LNCaP clone FGC (cell line): ENCODE data around the gene CTSH.

ENCODE experiments used
- DNase-seq: peaks from one replicate; pipeline ENCODE4 v3.0.0-alpha.2; 2011; ENCODE audit warnings: low read depth
- H3K4me3 ChIP-seq: 2 replicates; pipeline ENCODE4 v1.5.1; 2011; ENCODE audit warnings: mild to moderate bottlenecking, low read depth, low read length, control low read depth
- TF ChIP-seq, protein P1 (sequence below): IDR thresholded peaks from 2 replicates; pipeline ENCODE4 v1.5.1; 2012; ENCODE audit warnings: mild to moderate bottlenecking; ENCODE audit not compliant: control insufficient read depth, insufficient read depth; ENCODE audit errors: extremely low read depth

Gene CTSH

DNA sequence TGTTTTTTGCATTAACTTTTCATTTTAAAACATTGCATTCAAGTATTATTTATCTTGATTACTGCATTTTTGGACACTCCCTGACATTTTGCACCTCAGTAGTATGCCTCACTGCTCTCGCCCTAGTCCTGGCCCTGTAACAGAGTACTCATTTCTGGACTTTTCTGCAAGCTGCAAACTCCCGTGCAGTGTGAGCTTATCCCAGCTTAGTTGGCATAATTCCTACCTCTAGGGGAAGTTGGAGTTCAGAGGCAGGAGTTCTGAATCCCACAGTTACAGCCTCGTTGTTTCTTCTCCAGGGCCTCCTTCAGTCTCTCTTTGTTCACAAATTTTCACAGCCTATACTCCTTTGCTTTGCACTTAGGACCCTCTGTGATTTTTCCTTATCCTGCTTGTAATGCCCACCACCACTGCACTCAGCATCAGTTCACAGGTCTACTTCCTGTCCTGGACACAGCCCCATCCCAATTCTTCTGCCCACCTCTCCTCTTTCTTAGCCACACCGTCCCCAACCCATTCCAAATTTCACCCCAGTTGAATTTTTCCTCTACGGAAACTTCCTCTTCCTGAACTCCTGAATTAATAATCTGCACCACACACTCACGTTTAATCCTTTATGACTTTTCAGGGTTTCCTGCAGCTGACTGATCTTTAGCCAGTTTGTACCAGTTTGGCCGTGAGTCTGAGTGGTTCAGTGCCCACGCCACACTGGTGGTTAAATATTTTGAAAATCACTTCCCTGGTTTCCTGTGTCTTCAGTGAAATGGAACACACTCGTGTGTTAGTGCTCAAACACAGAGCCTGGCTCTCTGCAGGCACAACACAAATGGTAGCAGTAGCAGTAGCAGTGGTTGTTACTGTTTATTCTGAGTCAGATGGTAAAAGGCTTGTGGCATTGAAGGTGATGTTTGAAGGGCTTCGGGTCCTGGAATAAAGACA is 6.3 kb upstream of the CTSH start:
- DNase-seq = no peak
- no peak overlapping the region for H3K4me3 ChIP-seq
- TF ChIP-seq, protein P1, sequence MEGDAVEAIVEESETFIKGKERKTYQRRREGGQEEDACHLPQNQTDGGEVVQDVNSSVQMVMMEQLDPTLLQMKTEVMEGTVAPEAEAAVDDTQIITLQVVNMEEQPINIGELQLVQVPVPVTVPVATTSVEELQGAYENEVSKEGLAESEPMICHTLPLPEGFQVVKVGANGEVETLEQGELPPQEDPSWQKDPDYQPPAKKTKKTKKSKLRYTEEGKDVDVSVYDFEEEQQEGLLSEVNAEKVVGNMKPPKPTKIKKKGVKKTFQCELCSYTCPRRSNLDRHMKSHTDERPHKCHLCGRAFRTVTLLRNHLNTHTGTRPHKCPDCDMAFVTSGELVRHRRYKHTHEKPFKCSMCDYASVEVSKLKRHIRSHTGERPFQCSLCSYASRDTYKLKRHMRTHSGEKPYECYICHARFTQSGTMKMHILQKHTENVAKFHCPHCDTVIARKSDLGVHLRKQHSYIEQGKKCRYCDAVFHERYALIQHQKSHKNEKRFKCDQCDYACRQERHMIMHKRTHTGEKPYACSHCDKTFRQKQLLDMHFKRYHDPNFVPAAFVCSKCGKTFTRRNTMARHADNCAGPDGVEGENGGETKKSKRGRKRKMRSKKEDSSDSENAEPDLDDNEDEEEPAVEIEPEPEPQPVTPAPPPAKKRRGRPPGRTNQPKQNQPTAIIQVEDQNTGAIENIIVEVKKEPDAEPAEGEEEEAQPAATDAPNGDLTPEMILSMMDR = no peak

DNA sequence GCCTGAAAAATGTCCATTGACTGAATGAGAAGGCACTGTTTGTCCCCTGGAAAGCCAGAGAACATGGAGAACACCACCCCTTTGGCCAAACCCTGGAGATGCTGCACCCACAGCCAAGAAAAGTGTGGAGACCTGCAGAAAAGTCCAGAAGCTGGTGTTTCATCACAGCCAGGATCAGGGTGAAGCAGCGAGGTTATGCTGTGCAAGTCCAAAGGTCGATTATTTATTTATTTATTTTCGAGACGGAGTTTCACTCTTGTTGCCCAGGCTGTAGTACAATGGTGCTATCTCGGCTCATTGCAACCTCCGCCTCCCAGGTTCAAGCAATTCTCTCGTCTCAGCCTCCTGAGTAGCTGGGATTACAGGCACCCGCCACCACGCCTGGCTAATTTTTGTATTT is 5.5 kb upstream of the CTSH start:
- H3K4me3 ChIP-seq = no peak overlapping the region
- DNase-seq = no peak
- TF ChIP-seq, protein P1 = no peak

DNA sequence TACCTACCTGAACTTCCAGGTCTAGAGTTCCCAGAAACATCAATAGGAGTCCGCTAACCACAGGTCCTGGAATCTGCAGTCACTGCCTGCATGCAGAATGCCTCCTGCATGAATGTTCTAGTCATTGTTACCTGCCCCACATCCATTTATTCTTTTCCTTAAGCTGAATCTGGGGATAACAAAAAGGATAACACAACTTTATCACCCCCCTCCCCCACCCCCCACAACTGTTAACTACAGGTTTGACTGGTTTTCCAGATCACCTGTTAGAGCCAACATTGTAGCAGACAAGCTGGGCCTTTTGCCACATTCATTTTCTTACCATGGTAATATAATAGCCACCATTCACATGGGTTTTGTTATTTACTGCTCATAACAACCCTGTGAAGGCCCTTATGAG is 4.6 kb upstream of the CTSH start:
- TF ChIP-seq, protein P1 = no peak
- DNase-seq = peak; percentile 81
- no peak overlapping the region for H3K4me3 ChIP-seq

DNA sequence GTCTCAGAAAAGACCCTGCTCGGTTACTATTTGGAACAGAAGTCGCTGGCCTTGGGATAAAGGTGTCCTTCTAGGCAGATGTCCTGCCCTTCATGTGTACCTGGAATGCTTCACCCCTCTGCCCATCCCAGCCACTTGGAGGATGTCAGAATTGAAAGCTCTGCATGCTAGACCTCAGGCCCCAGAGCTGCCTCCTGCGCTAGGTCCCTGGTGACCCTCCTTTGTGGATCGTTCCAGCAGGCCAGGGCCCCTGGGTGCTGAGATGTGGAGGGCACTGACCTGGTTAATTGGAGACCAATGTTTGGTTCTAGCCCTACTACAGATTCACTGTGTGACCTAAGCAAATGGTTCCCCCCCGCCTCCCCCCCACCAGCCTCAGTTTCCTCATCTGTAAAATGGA is 2.7 kb upstream of the CTSH start:
- no peak for DNase-seq
- TF ChIP-seq, protein P1 = no peak

DNA sequence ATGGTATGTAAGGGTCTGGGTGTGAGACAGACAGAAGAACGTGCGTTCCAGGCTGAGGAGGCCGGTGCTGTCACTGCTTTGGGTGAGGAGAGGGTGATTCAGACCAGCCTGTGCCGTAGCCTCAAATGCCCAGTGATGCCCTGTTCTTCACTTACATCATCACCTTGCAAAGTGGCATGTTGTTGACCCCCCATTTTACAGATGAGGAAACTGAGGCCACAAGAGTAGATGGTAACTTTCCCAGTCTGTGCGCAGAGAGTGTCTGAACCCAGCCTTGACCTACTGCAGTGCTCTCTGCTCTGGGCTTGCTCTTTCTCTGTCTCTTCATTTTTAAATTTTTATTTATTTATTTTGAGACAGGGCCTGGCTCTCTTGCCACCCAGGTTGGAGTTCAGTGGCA is 1.6 kb upstream of the CTSH start:
- TF ChIP-seq, protein P1 = no peak
- H3K4me3 ChIP-seq = no peak overlapping the region
- no peak for DNase-seq

More for the DNA sequence above, 2.7 kb upstream of the CTSH start:
- H3K4me3 ChIP-seq = no peak overlapping the region

DNA sequence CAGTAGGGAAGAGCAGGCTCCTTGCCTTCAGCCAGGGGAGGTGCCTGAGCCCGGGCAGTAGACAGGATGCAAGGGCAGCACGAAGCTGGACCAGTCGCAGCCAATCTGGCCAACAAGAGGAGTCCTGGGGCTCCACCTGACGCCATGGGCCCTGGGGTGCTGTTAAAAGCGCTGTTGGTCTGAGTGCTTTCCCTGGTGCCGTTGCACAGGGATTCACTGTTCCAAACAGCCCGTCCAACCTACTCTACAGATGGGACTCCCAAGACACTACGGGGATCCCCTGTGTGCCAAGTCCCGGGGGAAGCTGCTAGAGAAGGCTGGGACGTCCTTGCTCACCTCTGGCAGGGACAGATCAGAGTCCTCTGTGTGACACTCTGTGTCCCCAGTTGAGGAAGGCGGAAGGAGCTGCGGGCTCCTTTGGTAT is 632 bp downstream of the CTSH start:
- DNase-seq = no peak
- peak overlapping the region; percentile 86 for H3K4me3 ChIP-seq
- TF ChIP-seq, protein P1 = no peak
